HG03039 (cell line): ENCODE results near the gene IGFBP5.

Experiments
- ATAC-seq: cut with Tn5 transposase; IDR thresholded peaks from one replicate; pipeline ENCODE4 v1.9.1; 2021; ENCODE audit warnings: mild to moderate bottlenecking, moderate library complexity; ENCODE audit not compliant: unreplicated experiment

The IGFBP5 gene

GRCh38 chr2:216690456-216690852 lies 4.9 kb downstream of the IGFBP5 start:
- ATAC-seq = no peak

GRCh38 chr2:216689397-216689796 lies 6.0 kb downstream of the IGFBP5 start:
- no peak for ATAC-seq

- ATAC-seq = no peak
These were observed 6.5 kb downstream of the IGFBP5 start for GRCh38 chr2:216688731-216689340.

GRCh38 chr2:216687646-216688045 lies 7.7 kb downstream of the IGFBP5 start:
- no peak for ATAC-seq

GRCh38 chr2:216687111-216687510 lies 8.2 kb downstream of the IGFBP5 start:
- ATAC-seq = no peak

- no peak for ATAC-seq
These were observed 9.9 kb downstream of the IGFBP5 start for GRCh38 chr2:216685327-216685875.

- ATAC-seq = no peak
These were observed 11.5 kb downstream of the IGFBP5 start for GRCh38 chr2:216683846-216684245.

- no peak for ATAC-seq
These were observed 13.7 kb downstream of the IGFBP5 start for GRCh38 chr2:216681683-216682082.

GRCh38 chr2:216680951-216681629 lies 14.3 kb downstream of the IGFBP5 start:
- no peak for ATAC-seq

GRCh38 chr2:216679658-216680024 lies 15.7 kb downstream of the IGFBP5 start:
- ATAC-seq = no peak

GRCh38 chr2:216678813-216679657 lies 16.3 kb downstream of the IGFBP5 start:
- no peak for ATAC-seq

- no peak for ATAC-seq
These were observed 17.3 kb downstream of the IGFBP5 start for GRCh38 chr2:216678098-216678465.

- no peak for ATAC-seq
These were observed 17.8 kb downstream of the IGFBP5 start for GRCh38 chr2:216677439-216678097.

GRCh38 chr2:216676630-216677029 lies 18.7 kb downstream of the IGFBP5 start:
- ATAC-seq = no peak

- ATAC-seq = no peak
These were observed 21.0 kb downstream of the IGFBP5 start for GRCh38 chr2:216674376-216674775.

GRCh38 chr2:216673609-216674008 lies 21.7 kb downstream of the IGFBP5 start:
- no peak for ATAC-seq

- ATAC-seq = no peak
These were observed 22.3 kb downstream of the IGFBP5 start for GRCh38 chr2:216673021-216673420.

GRCh38 chr2:216672466-216672865 lies 22.9 kb downstream of the IGFBP5 start:
- no peak for ATAC-seq

GRCh38 chr2:216671791-216672343 lies 23.5 kb downstream of the IGFBP5 start:
- ATAC-seq = no peak

- ATAC-seq = no peak
These were observed 24.3 kb downstream of the IGFBP5 start for GRCh38 chr2:216671081-216671411.
